Cerebellar cortex (tissue), 1 donor: ENCODE data around the gene LYRM2.
A peak's percentile ranks its signal among the peaks of the same experiment; 100 is the strongest.

ENCODE experiments used
- DNase-seq: peaks from one replicate; pipeline ENCODE4 v3.0.0-alpha.2; 2015; ENCODE audit warnings: low spot score

Gene LYRM2

GRCh38 chr6:89555031-89555430, 83.5 kb downstream of the LYRM2 start:
- DNase-seq: no peak

GRCh38 chr6:89554106-89554505, 84.4 kb downstream of the LYRM2 start:
- DNase-seq: no peak

- DNase-seq: no peak
Measured at GRCh38 chr6:89553431-89553830, 85.1 kb downstream of the LYRM2 start.

- no peak for DNase-seq
Measured at GRCh38 chr6:89547281-89547680, 91.3 kb downstream of the LYRM2 start.

GRCh38 chr6:89542866-89543265, 95.7 kb downstream of the LYRM2 start:
- no peak for DNase-seq

GRCh38 chr6:89542081-89542857, 96.3 kb downstream of the LYRM2 start:
- DNase-seq: no peak

- no peak for DNase-seq
Measured at GRCh38 chr6:89539779-89540178, 98.8 kb downstream of the LYRM2 start.

GRCh38 chr6:89536231-89536630, 102.3 kb downstream of the LYRM2 start:
- DNase-seq: no peak

GRCh38 chr6:89530982-89531381, 107.6 kb downstream of the LYRM2 start:
- DNase-seq: peak; percentile 19

- no peak for DNase-seq
Measured at GRCh38 chr6:89528866-89529265, 109.7 kb downstream of the LYRM2 start.

- DNase-seq: no peak
Measured at GRCh38 chr6:89527634-89528033, 110.9 kb downstream of the LYRM2 start.

GRCh38 chr6:89526563-89526869, 112.0 kb downstream of the LYRM2 start:
- DNase-seq: no peak

- DNase-seq: peak; percentile 28
Measured at GRCh38 chr6:89525786-89526562, 112.6 kb downstream of the LYRM2 start.

GRCh38 chr6:89522778-89523177, 115.8 kb downstream of the LYRM2 start:
- DNase-seq: no peak

GRCh38 chr6:89520736-89521135, 117.8 kb downstream of the LYRM2 start:
- no peak for DNase-seq

- DNase-seq: no peak
Measured at GRCh38 chr6:89518352-89519055, 120.0 kb downstream of the LYRM2 start.
